Right renal cortex interstitium (tissue), 3 donors: Measurements from ENCODE around the gene STK32B. TPM values are rescaled to one million over a fixed set of nuclear protein-coding genes. Genes with fewer than 3 reads are reported as not detected.
"Not testable (repeated sequence)": the region's sequence is repeated elsewhere in the genome, so short reads cannot be mapped to it uniquely, and the experiment has no call there.

Source experiments
- DNase-seq, 3 donors: peaks; one replicate each; pipeline ENCODE4 v3.0.0-alpha.2; 2013; ENCODE audit warnings: low read depth in 3 of 3, low spot score in 2 of 3
- polyA plus RNA-seq, 3 donors: library from polyadenylated mRNA; unstranded; fragments of 120-200 nt; gene quantifications; one replicate each; pipeline ENCODE4 v1.2.1, GENCODE V29; 2013; ENCODE audit not compliant: insufficient read length in 3 of 3

The STK32B gene
- polyA plus RNA-seq, 3 donors, result 8.6 to 11.0 (median 9.3) TPM

DNA sequence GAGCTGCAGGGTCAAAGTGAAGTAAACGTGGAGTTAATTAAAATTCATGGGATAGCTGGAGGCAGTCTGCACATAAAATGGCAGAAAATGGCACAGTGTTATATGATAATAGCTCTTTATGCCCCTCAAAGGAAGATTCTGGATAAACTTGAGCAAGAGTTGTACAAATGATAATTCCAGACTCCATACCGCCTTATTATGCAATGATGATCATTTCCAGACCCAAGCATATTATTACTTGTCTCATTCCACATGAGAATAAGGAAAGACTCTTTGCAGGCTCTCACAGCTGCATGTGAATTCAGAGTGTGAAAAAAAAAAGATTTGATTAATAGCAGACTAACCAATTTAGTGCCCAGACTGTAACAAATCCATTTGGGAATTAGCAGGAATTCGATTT, 105.4 kb downstream of the STK32B start:
- DNase-seq, result no peak

DNA sequence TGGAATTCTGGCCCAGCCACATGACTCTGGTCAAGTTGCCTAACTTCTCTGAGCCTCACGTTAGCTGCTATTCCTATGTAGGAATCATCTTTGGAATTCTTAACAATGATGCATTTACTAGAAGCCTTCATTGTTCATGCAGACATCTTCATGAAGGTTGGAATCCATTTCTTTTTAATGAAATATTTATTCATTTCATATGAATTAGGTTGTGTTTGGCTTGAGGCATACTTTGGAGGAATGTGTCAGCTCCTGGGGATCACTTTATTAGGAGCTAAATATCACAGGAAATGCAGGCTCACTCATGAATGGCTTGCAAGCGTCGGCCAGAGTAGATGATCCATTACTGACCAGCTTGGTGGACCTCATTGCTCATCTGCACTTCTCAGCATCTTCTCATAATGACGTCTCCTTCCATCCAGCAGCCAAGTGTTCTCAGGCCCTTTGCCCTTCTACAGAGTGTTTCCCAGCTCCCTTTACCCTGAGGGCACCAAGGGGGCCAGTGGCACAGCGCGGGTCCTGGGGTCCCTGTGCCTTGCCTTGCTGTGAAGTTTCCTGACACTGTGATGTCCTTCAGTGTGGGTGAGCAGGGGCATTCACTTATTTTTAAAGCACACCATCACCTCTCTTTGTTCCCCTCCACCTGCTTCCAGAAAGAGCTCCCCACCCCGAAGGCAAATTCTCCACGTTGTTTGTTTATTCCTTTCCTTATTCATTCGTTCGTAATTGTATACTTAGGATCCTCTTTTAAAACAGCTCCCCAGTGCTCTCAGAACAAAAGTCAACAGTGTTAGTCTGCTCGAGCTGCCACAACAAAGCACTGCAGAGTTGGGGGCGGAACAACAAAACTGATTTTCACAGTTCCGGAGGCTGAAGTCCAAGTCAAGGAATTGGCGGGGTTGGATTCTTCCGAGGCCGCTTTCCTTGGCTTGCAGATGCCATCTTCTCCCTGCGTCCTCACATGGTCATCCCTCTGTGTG, 106.8 kb downstream of the STK32B start:
- DNase-seq, result no peak

DNA sequence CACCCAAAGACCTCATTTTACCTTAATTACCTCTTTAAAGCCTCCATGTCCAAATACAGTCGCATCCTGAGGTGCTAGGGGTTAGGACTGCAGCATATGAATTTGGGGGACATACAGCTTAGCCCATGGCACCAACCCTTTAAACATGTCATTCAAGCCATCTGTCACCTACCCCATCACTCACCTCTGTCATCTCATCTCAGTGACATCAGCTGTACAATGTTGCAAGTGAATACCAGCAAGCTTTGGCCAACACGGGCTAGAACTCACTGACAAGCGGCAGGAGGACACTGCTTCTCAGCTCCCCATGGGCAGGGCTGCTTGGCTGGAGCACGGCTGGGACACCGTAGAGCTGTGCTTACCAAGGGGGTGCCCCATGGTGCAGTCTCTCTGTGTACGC, 107.5 kb downstream of the STK32B start:
- DNase-seq, result no peak

DNA sequence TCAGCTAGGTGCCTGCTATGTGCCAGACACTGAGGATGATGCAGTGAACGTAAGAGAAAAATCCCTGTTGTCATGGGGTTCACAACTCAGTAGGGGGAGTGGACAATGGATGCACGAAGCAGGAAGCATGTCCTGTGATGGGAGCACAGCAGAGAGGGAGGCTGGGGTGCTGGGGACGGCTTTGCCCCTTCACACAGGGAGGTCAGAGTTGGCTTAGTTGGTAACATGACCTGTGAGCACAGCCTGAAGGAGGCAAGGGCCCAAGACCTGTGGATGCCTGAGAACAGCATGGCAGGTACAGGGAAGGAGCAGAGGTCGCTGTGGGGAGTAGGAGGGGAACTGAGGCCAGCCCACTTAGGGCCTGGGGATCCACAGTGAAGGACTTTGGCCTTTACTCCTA, 109.4 kb downstream of the STK32B start:
- no peak for DNase-seq

DNA sequence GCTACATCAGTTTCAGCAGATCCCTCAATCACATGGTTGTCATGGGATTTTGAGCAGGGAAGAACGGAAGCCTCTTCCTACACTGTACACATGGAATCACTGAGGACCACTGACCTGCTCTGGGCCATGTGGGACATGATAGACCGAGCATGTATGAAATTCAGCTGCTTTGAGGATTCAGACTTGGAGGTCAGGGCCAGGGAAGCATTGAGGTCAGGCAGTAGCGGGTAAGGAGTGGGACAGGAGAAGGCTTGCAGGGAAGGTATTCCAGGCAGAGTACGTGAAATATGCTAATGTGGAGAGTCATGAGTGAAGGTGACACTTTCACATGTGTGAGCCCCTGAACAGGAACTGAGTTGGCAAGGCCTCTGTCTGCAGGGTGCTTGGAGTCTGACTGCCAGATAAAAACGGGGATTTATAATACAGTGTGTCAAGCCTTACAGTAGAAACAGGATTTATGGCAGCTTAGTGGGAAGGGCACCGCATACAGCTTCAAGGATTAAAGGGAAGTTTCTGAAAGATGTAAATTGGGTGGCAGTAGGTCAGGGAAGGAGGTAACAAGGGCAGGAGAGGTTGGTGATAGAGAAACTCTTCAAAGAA, 111.7 kb downstream of the STK32B start:
- no peak for DNase-seq

DNA sequence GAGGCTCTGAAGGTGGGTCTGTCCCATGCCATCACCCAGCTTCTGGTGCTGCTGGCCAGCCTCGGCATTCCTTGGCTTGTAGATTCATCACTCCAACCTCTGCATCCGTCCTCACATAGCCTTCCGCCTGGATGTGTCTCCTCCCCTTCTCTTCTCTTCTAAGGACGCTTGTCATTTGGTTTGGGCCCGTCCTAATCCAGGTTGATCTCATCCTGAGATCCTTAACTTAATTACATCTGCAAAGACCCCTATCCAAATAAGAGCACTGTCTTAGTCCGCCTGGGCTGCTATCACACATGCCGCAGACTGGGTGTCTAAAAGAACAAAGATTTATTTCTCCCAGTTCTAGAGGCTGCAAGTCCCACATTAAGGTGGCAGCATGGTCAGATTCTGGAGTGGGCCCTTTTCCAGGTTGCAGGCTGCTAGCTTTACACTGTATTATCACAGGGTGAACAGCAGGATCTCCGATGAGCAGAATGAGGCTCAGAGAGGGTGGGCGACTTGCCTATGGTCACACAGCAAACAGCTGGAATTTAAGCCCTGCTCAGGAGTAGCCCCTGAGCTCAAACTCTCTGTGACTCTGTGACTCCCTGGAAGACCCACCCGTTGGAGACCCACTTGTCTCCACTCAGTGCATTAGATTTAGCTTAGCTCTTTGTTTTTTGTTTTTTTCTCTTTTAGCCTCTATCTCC, 113.1 kb downstream of the STK32B start:
- no peak for DNase-seq

DNA sequence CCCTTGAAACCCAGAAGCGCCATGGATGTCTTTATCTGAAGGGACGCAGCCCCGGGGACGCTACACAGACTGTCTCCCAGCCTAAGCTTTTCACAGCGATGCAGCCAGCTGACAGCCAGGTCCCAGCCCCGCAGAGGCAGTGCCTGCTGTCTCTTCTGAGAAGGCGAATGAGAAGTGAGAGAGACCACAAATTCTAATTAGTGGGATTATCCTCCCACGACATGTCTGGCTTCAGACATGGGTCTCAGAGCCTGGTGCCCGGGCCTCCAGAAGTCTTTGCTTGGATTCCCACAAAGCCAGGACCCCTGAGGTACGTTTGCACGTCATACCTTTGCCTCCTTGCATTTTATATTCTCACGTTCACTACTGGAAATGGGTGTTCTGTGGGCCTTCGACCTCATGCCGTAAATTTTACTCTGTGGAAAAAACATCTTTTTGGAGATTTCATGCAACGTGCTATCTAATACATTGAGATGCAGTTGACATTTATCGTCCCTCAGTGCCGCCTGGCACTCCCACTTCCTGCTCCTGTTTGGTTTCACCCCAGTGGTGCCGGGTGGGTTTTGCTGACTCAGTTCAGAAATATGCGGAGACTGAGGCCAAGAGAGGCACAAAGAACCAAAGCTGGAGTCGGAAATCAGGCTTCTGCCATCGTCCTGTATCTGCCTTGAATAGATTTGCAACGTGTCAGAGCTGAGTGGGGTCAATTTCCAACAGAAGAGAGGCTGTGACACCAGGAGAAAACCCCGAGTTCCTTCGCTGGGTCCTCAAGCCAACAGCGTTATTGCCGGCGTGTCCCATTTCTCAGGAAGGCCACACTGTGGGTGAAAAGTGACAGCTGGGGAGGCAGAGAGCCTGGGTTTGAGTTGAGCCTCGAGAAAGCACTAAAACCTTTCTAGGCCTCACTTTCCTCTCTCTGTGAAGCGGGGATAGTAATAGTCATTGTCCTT, 114.4 kb downstream of the STK32B start:
- DNase-seq, result no peak

DNA sequence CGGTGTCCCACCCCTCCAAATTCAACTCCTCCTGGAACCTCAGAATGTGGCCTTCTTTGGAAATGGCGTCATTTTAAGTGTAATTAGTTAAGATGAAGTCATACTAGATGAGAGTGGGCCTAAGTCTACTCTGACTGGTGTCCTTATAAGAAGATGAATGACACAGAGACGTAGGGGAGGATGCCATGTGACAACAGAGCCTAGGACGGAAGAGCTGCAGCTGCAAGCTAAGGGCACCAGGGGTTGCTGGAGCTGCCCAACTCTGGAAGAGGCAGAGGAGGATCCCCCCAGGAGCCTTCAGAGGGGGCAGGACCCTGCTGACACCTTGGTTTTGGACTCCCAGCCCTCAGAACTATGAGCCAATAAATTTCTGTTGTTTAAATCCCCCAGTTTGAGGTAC, 115.1 kb downstream of the STK32B start:
- DNase-seq, result no peak

DNA sequence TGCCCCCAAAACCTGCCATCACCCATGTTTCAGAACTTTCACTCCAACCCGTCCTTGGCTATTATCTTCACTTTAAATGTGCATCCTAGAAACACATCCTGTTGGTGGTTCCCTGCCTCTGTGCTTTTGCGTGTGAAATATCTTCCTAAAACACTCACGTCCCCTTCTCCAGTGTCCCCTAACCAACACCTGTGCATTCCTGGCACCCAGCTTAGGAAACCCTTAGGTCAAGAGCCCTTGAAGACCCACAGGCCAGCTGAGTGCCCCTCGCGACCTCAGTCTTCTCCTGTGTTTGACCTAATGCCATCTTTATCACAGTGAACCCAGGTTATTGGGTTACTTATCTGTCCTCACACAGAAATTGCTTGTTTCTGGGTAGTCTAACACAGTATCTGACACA, 117.6 kb downstream of the STK32B start:
- no peak for DNase-seq

DNA sequence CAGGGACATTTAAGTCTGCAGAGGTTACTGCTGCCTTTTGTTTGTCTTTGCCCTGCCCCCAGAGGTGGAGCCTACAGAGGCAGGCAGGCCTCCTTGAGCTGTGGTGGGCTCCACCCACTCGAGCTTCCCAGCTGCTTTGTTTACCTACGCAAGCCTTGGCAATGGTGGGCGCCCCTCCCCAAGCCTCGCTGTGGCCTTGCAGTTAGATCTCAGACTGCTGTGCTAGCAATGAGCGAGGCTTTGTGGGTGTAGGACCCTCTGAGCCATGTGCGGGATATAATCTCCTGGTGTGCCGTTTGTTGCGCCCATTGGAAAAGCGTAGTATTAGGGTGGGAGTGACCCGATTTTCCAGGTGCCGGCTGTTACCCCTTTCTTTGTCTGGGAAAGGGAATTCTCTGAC, 124.6 kb downstream of the STK32B start:
- not testable (repeated sequence) for DNase-seq

DNA sequence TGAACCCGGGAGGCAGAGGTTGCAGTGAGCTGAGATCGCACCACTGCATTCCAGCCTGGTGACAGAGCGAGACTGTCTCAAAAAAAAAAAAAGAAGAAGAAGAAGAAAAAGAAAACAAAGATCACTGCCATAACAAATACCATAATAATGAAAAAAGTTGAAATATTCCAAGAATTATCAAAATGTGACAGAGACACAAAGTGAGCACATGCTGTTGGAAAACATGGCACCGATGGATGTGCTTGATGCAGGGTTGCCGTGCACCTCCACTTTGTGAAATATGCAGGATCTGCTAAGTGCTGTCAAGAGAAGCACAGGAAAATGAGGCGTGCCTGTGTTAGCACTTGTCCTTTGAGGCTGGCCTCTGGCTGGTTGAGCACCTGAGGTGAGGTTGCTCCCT, 133.3 kb downstream of the STK32B start:
- DNase-seq, result no peak

DNA sequence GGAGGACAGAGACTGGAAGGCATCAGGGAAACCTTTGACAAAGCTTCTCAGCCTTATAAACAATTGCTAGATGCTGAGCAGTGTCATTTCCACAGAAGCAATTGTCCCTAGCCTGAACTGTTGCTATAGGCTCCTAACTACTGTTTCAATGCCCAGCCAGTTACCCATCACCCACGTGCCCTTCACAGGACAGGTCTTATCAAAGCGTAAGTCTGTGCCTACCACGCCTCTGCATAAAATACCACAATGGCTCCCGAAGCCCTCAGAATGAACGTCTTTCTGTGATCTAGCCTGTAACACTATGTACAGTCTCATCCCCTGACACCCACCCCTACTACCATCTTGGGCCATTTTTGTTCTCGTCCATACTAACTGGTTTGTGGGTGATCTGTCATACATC, 134.3 kb downstream of the STK32B start:
- no peak for DNase-seq

DNA sequence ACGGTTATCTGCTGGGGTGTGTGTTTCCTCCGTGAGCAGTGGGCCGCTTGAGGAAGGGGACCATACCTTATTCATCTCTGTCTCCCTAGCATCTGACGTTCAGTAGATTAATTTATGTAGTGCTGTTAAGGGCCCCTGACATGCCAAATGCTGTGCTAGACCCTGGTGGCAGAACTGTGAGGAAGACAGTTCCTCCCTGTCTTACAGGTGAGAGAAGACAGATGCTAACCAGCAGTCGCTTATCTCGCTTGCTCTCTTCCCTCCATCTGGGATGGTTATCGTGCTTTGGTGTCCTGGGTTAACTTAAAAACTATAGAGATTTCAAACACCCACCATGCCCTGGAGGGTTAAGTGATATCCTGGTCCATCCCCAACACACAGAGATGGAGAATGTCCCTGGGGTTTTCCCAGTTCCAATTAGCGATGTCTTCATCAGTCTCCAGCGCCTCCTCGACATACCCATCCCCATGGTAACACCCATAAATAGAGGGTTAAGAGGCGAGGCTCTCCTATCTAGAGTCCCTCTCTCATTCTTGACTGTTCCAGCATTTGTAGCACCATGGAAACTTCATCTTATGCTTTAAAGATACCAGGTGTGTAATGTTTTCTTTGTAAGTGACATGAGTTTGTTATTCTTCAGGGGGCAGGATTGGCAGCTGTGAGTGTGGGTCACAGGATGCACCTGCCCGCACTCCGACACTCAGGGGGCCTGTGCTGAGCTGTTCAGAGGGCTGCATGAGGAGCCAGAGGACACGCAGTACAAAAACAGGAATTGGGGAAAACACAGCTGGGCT, 135.2 kb downstream of the STK32B start:
- no peak for DNase-seq

DNA sequence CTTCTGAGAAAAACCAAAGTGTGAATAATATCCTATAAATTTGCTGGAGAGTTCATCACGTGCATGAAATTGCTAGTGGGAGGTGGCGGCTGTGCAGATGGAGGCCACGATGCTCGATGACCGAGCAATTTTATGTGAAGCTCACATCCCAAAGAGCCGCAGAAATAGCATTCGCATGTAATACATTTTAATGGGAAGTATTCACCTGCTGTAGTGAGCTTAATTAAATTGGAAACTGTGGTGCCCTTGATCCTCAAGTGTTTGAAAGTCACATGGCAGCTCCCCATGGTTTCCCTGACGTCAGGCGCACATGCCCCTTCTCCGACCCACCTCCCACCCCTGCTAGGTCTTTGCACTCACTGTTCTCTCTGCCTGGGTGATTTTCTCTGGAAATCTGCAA, 136.8 kb downstream of the STK32B start:
- no peak for DNase-seq

DNA sequence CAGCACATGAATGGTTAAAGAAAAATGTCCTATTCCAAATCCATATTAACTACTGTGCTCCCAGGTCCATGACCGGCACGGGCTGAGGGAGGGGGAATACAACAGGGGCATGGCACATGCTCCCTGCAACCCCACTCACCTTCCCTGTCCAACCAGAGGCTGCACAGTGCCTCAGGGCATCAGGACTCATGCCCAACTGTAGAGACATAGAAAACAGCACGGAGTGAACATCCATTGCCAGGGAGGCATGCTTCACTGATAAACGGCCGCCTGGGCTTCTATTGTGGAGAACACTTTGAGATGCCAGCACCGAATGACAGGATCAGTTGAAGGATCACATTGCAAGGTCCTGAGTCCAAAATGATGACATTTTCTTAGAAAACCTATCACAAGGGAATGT, 140.6 kb downstream of the STK32B start:
- DNase-seq, result no peak

DNA sequence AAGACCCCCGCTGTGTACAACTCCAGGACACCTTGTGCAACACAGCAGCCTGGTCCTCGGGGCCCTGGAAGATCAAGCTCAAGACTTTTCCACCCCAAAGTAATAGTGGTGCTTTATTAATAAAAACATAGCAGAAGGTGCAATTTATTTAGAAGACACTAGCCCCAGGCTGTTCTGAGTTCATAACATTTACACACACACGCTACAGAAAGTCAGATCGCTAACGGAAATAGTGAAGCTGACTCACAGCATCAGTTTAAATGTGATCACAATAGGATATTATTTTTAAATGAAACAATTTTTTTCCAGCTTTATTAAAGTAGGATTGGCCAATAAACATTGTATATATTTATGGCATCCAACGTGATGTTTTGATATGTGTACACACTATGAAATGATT, 141.0 kb downstream of the STK32B start:
- no peak for DNase-seq

DNA sequence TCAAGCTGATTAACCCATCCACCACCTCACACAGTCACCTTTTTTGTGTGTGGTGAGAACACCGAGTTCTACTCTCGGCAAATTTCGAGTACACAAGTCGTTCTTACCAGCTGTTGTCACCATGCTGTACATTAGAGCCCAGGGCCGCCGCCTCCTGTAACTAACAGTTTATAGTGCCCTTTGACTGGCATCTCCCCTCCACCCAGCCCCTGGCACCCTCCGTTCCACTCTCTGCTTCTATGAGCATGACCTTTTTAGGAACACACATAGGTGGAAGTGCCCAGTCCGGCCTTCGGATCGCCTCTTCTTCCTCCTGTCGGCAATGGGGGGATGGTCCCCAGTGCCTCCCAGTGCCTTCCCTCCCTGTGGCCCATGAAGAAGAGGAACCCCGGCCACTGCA, 141.4 kb downstream of the STK32B start:
- DNase-seq, result no peak

DNA sequence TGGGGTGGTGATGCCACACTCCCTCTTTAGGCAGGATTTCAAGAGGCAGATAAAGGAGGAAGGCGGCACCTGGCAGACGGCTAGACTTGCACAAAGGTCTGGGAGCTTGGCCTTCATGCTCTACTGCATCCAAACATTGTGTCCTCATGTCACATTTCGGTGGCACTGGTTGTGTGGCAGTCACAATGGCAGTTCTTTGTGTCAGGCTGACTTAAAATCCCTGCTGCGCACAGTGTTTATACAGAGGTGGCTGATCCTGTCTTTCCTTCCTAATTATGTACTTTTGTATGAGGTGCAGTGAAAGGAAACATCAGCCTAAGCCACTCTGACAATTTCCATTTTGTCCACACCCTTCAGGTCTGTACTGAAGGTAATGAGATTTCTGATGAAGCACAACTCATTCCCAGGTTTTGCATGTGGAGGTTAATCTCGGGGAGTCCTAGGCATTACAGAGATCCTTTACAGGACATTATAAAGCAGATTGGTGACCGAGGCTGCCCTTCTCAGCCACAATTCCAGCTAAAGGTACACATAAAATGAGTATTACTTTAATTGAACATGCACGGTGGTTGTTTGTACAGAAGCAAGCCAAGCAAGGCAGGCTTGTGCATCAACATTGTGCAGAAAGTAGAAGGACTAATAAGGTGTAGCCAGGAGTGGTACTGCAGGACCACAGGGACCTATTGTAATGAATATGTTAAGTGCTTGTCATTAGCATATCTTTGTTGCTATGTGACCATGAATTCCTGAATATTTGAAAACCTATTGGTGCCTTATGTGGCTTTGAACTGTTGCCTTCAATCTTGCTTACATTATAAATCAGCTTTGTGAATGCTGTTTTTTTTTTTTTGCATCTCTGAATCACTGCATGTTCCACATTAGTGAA, 147.6 kb downstream of the STK32B start:
- DNase-seq, result no peak

DNA sequence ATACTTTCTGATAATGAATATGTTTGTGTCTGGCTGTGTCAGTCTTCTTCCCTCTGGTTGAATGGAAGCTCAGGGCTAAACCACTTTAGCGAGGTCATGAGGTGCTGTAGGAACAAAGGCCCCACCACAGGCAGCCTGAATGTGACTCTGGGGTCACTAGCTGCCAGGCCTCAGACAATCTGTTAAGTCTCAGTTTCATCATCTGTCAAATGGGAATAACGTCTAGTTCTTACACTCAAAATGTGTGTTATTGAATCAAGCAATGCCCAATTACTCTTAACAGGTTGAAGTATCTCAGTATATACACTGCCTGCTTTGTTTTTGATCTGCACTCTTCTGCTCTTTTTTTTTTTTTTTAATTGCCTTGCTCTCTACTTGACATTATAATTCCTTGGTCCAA, 148.6 kb downstream of the STK32B start:
- no peak for DNase-seq
